ENCODE data around the gene KIAA1755. TPM values are rescaled to one million over a fixed set of nuclear protein-coding genes. Genes with fewer than 3 reads are reported as not detected.

KIAA1755 gene
- total RNA-seq, 1 experiment from 2014 or later, result 0.17 TPM

DNA sequence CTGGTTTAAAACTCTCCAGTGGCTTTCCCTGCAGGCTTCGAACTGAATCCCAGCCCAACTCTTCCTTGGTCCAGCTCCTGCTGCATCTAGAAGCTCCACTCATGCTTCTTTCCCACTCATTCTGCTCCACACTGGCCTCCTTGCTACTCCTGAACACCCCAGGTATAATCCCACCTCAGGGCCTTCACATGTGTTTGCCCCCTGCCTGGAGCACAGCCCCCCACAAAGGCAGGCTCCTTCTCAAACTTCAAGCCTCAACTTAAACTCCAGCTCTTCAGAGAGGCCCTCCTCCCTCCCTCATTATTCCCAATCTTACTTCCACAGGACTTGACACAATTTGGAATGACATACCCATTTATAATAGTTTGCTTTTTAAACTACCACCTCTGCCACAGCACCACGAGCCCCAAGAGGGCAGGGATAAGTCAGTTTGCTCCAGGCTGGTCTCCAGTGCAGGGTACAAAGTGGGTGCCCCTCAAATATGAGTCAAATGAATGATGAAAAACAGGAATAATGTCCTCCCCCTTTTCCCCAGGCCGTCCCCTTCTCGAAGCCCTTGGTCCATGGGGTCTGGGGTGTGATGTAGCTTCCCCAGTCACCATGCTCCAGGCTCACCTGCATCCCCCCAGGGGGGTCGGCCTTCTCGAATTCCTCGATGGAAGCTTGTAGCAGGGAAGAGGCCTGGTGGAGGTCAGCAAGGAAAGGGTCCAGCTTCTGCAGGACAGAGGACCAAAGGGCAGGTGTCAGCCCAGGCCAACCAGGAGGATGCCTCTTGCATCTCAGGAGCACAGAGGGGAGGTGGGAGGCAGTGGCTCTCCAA is 37.4 kb downstream of the KIAA1755 start:
- no peak overlapping the region for H3K4ac ChIP-seq (ENCODE audit: low read depth, low read length)
- no peak overlapping the region for H2BK15ac ChIP-seq (ENCODE audit: low read depth, low read length)
- H3K27ac ChIP-seq (ENCODE audit: insufficient read length, low read depth, low read length), result no peak overlapping the region
- no peak overlapping the region for H4K5ac ChIP-seq (ENCODE audit: insufficient read length, low read depth, low read length)
- Mint-ChIP-seq H3K9me3 (no peaks in the 10 kb centered on the region; a peak in 1 of 5 replicates), H3K4me3 (peak overlapping the region in 1 of 2 experiments; percentile 13; a peak in 1 of 5 replicates), H3K27me3 (ENCODE audit: low read depth) (peaks cover 12% of the 10 kb centered on the region), H3K36me3 (ENCODE audit: insufficient read depth in 1 of 3, low read depth in 3 of 3) (no peaks in the 10 kb centered on the region), H3K27ac (no peak overlapping the region; a peak in 1 of 7 replicates), H3K4me1 (peaks cover 2 to 11% of the 10 kb centered on the region in 2 experiments)
- no peak for DNase-seq
- H3K79me2 ChIP-seq (ENCODE audit: insufficient read depth, low read length), result no peaks in the 10 kb centered on the region
- WGBS (ENCODE audit: extremely low coverage, insufficient read length, low lambda C conversion rate), result no CpG with 5 or more reads among the region's 7 CpGs
- H3K56ac ChIP-seq (ENCODE audit: insufficient read length, low read depth, low read length), result no peak overlapping the region
- no peak; the same call in 2 of the 3 replicates for TF ChIP-seq CTCF (conservative IDR thresholded peaks at IDR 0.05)
- H4K8ac ChIP-seq (replicated peaks; ENCODE audit: insufficient read length, low read depth, low read length), result no peak overlapping the region
- H2BK5ac ChIP-seq (ENCODE audit: insufficient read length, low read length), result no peak overlapping the region
- no peak overlapping the region for H3K23ac ChIP-seq (ENCODE audit: insufficient read length, low read depth, low read length)
- no peak overlapping the region for H3K4me2 ChIP-seq (ENCODE audit: insufficient read depth, insufficient read length, low read length)
- H3K14ac ChIP-seq (ENCODE audit: insufficient read depth, low read length), result no peak overlapping the region
- H3T11ph ChIP-seq (ENCODE audit: low read length), result no peak overlapping the region
- no peak overlapping the region for H4K91ac ChIP-seq (ENCODE audit: insufficient read length, low read depth, low read length)
- H2AFZ ChIP-seq (ENCODE audit: low read length), result no peak overlapping the region
- H3K18ac ChIP-seq (ENCODE audit: insufficient read length, low read depth, low read length), result no peak overlapping the region
- no peak overlapping the region for H2BK120ac ChIP-seq (ENCODE audit: low read depth, low read length, poor library complexity, severe bottlenecking)
- no peak overlapping the region for H2BK12ac ChIP-seq (ENCODE audit: insufficient read length, low read depth, low read length)
- H3K23me2 ChIP-seq (ENCODE audit: insufficient read length, low read depth, low read length, poor library complexity, severe bottlenecking), result no peaks in the 10 kb centered on the region
- no peaks in the 10 kb centered on the region for H3K4me1 ChIP-seq (ENCODE audit: insufficient read depth, low read length)
- H3K9me3 ChIP-seq (ENCODE audit: control insufficient read depth, low read depth, low read length), result no peaks in the 10 kb centered on the region
- H4K20me1 ChIP-seq (ENCODE audit: control insufficient read depth, insufficient read depth, insufficient read length), result no peaks in the 10 kb centered on the region
- H3K9ac ChIP-seq (ENCODE audit: extremely low read depth, insufficient read length, low read length), result no peak overlapping the region
- no peaks in the 10 kb centered on the region for H3K27me3 ChIP-seq (ENCODE audit: insufficient read depth, low read length)
- H2AK5ac ChIP-seq (ENCODE audit: insufficient read length, low read length), result no peak overlapping the region
- H2BK20ac ChIP-seq (ENCODE audit: low read depth, low read length, poor library complexity, severe bottlenecking), result no peak overlapping the region
- H3K79me1 ChIP-seq (ENCODE audit: insufficient read depth, low read depth, low read length, poor library complexity, severe bottlenecking), result no peaks in the 10 kb centered on the region

All from H9 (cell line).